HG03342 (cell line): ENCODE data around the gene RPRD1B.
"Not testable (repeated sequence)": the region's sequence is repeated elsewhere in the genome, so short reads cannot be mapped to it uniquely, and the experiment has no call there.

Experiments used
- ATAC-seq: cut with Tn5 transposase; IDR thresholded peaks from one replicate; pipeline ENCODE4 v1.9.1; 2021; ENCODE audit warnings: mild to moderate bottlenecking, moderate library complexity; ENCODE audit not compliant: unreplicated experiment

Gene RPRD1B

DNA sequence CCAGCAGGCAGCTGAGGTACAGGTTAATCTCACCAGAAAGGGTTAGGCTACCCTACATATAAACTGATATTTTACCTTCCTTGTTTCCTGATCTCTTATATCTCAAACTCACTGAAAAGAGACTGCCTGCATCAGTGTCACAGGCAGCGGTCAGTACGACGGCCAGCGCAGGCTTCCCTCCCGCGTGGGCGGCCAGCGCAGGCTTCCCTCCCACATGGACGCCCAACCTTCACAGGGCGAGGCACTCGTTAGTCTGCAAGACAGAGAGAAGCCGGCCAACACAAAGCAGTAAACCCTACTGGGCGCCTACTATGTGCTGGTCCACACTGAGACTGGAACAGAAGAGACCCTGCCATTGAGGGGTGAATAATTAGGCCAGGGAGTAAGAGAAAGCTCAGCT lies 33.3 kb upstream of the RPRD1B start:
- ATAC-seq, result no peak

DNA sequence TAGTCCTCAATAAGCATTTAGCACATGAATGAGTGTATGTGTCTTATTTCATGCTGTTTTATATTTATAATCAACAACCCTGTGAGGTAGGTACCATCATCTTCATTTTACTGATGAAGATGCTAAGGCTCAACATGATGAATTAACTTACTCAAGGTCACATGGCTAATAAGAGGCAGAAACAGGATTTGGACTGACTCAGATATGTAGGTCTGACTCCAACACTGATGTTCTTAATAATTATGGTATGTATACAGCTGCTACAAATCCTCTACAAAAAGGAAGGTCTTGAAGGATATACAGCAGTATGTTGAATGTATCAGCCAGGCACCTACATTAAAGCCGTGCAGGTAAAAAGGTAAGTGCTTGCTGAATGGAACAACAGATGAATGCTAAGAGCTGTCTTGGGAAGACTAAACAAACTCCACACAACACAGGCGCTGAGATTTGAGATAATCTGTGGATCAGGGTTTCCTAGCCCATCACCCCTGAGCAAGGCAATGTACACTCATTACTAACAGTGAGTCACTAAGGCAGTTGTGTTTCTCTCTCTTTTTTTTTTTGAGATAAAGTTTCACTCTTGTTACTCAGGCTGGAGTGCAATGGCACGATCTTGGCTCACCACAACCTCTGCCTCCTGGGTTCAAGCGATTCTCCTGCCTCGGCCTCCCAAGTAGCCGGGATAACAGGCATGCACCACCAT lies 32.2 kb upstream of the RPRD1B start:
- ATAC-seq, result no peak

DNA sequence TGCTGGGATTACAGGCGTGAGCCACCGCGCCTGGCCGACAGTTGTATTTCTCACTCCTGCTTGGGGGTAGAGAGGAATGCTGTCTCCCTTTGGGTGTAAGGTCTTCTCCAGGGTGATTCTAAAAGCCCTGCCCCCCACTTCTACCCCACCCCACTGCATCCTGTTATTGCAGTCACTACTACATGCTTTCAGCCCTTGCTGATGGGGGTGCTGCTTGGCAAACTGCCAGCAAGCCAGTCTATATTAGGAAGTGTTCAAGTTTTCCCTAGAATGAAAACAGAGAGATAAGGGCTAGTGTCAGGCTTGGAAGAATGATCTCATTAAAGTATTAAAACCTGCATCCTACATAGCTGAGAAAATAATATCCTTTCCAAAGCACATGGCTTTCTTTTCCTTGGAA lies 31.6 kb upstream of the RPRD1B start:
- no peak for ATAC-seq

DNA sequence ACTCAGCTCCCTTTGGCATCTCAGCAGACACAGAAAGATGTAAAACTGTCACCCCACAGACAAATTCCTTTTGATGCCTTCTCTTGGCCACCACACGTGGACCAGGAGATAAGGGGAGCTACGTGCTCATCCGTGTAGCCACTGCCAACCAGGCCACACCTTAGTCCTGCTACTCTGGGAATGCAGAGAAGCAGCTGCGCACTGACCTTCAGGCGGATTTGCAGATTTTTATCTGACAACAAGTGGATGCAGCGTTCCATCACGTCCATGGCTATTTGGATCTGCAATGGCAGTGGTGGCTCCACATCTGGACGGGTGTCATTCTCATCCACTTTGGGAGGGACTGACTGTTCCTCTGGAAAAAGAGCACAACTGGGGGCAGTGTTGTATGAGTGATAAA lies 31.1 kb upstream of the RPRD1B start:
- ATAC-seq, result no peak

DNA sequence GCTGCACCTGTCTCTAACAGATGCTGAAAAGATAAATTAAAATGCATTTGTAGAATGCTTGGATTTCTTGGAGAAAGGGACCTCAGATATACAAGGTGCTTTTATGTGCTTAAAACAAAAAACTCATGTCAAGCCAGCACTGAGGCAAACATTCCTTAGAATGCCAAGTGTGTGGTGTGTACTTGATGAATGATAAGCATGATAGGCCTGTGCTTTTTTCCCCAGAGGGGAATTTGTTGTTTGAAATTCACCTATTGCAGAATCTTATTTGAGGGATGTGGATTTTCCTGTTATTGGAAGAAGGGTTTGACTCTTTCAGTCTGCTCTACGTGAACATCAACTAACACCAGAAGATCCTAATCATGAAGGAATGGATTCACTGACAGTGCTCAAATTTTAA lies 29.1 kb upstream of the RPRD1B start:
- ATAC-seq, result no peak

DNA sequence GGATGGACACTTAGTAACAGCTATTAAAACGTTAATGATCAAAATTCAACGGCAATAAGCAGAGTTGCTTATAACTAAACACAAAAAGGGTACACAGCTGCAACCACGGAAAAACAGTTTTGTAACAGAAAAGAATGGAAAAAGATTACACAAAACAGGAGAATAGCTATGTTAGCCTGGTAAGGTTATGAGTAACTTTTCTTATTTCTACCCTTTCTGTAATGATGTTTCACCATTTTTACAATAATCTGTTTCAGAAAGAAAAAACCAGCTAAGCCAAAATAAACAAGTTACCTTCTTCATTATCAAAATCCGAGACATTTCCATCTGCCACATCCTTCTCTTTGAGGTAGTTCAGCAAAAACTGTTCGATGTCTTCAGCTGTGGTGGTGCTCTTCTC lies 27.6 kb upstream of the RPRD1B start:
- ATAC-seq, result no peak

DNA sequence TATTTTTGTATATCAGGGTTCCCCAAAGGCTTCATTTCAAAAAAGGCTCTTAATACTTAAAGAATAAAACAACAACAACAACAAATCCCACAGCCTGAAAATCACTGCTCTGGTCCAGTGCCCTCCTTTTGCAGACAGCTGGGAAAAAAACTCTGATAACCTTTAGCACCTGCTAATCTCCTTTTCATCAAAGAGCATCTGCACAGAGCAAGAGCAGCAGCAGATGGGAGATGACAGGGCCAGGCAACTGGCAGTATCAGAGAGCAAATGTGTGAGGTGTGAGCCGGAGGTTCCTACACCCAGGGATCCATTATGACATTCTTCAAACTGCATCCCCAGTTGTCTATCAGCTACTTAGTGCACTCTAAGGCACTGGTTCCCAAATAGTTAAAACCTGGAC lies 26.0 kb upstream of the RPRD1B start:
- no peak for ATAC-seq

DNA sequence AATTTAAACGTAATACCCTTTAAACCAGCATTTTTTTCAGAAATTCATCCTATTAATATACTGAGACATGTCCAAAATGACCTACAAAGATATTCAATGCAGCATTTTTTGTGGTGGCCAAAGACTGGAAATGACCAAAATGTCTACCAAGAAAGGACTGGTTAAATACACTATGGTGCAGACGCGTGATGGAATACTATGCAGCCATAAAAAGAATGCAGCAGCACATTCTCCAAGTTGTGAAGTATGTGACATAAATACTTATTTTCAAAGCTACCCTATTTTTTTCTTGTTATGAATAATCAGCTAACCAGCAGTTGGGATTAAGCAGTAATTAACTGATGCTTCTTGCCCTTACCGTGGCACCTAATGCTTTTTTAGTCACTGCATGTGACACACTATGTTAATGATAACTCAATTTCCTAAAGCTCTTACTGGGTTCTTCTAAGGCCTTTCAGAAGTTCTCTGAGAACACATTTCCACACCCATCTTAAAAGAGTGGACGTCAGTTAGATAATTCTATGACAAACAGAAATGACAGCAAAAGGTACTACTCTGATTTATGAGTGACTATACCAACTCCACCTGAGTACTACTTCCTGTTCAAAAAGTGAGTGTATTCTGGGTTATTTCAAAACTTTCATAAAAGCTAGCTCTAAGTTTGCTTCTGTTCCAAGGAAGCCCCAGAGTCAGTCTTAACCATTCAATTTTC lies 25.2 kb upstream of the RPRD1B start:
- ATAC-seq, result no peak

DNA sequence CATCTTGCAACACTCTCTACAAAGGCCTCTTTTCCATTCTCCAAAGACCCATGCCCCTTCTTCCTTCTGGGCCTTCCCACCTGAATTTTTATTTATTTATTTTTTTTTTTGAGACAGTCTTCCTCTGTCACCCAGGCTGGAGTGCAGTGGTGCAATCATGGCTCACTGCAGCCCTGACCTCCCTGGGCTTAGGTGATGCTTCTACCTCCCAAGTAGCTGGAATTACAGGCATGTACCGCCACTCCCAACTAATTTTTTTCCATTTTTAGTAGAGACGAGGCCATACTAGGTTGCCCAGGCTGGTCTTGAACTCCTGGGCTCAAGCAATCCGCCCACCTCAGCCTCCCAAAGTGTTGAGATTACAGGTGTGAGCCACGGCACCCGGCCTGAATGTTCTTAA lies 24.1 kb upstream of the RPRD1B start:
- not testable (repeated sequence) for ATAC-seq

DNA sequence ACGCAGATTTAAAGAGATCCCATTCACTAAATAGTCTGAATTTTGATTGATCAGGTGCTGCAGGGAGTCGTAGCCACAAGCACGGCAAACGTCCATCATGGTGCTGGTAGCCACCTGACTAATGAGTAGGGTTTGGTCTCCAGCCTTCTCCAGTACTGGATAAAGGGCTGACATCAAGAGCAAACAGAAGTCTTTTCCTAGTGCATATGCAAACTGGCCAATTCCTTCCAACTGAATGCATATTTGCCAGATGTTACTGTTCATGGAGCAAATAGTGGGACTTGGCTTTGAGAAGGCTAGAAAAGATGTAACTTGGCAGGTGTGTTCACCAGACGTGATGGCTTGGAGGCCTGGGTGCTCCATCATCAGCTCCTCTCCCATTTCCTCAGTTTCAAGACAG lies 21.9 kb upstream of the RPRD1B start:
- ATAC-seq, result no peak

DNA sequence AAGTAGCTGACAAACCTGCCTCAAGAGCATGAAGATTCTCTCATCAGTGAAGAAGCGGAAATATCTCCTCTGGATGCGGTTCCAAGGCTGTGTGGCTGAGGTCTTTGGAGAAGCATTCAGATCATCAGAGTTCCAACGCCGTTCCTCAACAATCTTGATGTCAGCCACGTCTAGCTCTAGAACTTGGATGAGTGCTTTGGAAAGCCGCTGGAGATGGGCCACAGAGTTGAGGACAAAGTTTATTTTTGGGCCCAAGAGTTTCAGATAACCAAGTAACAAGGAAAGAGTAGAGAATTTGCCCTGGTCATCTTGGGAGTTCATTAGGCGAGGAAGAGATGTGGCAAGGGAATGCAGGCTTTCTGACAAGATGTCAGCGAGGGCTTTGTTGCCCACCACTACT lies 21.2 kb upstream of the RPRD1B start:
- ATAC-seq, result no peak

DNA sequence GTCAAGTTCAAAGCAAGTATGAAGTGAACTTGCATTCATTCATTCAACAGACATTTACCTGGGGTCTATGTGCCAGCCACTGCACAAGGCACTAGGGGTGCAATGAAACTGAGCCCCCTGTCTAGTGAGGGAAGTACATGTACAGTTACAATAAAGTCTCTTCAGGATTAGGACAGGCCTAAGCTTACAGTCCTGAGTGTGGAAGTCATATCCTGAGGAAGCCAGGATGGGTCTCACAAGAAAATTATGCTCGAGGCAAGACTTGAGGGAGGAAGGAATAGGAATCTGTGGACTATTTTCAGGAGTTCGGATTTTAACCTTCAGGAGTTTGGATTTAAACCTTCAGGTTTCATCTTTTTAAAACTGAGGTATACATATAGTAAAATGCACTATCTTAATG lies 19.7 kb upstream of the RPRD1B start:
- ATAC-seq, result no peak

DNA sequence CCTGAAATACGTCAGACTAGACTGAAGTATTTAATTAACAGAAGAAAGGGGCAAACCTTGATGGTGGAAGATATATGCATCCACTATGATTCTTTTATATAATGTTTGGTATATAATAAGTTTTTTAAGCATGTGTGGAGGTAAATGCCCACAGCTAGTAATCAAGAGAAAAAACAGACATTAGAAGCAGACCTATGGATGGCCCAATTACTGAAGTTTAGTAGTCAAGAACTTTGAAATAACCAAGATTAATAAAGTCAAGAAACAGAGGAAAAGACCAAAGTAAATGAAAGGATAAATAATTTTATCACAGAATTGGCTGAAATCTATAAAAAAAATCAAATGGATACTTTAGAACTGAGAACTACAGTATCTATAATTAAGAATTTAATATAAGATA lies 15.6 kb upstream of the RPRD1B start:
- ATAC-seq, result no peak

DNA sequence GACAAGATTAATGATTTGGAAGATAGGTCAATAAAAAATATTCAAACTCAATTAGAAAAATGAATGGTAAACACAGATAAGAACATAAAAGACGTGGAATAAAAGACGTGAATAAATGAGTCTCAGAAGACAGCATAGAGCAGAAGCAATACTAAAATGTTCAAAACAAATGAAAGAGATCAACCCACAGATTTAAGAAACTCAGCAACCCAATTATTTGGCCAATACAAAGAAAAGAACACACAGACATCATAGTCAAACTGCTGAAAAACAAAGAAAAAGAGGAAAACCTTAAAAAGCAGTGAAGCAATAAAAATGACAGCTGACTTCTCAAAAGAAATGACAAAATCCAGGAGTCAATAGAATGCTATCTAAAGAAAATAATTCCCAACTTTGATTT lies 15.2 kb upstream of the RPRD1B start:
- no peak for ATAC-seq

DNA sequence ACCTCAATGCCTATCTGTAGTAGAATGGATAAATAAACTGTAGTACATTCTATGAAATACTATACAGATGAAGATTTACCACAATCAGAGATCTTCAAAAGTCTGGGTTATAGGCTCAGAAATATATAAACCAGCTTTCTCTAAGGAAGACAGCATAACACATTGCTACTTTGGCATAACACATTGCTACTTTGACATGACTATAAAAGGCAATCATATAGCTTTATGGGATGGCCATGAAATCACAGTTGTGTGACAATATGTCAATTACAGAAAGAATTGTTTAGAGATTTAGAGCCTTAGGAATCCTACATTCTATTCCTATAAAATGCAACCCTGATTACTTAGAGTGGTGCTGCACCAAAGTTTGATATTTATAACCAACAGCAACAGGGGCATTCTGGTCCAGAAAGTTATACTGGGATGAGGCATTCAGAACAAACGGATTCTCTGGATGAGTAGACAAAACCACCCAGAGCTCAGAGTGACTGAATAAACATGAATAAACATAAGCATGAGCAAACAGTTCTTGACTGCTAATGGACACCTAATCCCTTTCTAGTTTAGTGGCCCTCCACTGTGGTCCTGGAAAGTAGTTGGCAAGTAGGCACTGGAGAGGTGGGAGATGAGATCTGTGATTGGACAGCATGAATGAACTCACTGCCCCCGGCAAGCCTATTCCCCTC lies 12.3 kb upstream of the RPRD1B start:
- ATAC-seq, result no peak

DNA sequence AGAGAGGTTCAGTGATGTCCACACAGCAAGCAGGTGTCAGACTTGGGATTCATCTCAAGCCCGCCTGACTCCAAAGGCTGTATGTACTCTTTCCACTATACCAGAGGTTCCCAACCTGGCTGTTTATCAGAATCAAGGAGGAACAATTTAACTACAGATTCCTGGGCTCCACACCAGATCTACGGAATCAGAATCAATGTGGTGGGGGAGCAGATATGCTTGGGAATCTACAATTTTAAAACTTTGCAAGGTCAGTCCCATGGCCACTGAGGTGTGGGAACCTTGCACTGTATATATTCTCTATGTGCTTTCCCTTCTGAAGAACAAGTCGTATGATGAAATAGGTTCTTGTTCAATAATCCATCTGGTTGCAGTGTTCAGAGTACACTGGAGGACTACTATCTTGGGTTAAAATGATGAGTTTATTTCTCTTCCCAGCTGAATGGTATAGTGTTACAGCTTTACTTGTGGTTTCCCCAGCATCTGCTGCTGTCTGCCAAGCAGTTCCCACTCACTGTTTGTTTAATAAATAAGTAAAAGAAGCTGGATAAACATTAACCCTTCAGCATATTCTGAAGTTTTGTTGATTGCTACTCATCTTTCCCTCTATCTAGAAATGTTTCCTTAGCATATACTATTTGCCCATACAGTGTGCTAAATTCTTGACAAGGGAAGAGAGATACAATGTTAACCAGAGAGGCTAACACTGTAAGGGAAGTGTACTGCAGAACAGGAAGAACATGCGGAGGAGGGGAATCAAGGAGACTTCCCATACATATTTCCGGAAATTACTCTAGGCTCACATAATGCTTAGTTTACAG lies 10.2 kb upstream of the RPRD1B start:
- no peak for ATAC-seq

DNA sequence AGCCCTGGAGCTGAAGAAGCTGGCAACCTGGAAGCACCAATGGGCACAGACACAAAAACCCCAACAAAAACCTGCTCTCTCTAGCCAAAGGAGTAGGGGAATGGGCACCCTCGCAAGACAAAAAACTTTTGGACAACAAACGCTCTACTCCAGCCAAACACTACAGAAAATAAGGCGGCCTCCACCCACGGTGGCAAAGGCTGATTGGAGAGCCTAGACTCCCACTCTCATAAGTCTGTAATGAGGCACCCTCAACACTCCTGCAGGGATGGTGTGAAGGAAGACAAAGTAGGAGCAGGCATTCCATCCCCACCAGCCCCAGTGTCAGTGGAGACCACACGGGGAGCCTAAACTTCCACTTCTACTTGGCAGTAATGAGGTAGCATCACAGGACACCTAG lies 9.1 kb upstream of the RPRD1B start:
- ATAC-seq, result no peak

DNA sequence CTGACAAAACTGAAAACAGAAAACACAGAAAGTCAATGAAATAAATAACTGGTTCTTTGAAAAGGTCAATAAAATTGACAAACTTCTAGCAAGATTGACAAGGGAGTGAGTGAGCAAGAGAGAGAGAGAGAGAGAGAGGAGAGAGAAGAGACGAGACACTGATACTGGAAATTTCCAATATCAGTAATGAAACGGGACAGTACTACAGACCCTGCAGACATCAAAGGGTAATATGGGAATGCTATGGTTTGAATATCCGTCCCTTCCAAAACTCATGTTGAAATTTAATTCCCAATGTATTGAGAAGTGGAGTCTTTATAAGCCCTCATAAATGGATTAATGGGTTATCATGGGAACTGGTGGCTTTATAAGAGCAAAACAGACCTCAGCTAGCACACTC lies 4.1 kb upstream of the RPRD1B start:
- no peak for ATAC-seq

DNA sequence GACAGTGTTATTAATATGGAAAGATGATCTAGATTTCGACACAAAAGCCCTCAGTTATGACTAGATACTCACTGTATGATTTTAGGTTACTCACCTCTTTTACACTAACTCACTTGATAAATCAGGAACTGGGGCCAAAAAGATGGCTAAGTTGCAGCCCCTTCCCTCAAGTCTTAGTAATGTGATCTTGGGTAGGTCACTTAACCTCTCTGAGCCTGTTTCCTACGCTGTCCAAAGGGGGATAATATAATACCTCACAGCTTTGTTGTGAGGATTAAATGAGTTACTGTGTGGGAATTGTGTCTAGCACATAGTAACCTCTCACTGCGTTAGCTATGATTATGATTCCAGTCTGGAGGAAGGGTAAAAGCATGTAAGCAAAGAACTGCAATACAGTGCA lies 1.6 kb upstream of the RPRD1B start:
- no peak for ATAC-seq

DNA sequence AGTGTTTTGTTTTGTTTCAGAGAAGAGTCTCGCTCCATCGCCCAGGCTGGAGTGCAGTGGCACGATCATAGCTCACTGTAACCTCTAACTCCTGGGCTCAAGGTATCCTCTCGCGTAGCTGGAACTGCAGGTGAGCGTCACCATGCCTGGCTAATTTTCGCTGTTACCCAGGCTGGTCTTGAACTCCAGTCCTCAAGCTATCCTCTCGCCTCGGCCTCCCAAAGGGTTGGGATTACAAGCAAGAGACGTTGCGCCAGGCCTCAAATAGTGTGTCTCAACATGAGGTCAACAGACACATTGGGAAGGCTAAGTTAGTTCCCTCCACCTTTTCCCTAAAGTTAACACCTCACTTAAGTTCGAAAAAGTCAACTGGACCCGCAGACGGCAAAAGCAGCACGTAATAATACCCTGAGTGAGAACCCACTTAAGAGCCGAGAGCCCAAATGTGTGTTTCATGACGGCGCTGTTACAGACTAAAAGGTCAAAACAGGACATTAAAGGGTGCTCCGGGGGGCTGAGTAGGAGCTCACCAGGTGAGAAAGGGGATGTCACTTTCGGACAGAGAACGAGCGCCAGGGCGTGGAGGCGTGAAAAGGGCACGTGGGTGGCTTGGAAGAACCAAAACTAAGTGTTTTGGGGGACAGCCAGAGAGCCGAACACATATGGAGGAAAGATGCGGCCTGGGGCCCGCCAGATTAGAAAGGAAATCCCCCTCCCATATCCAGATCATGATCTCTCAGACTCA lies 789 bp upstream of the RPRD1B start:
- peak; percentile 44 for ATAC-seq
